HepG2 (cell line): ENCODE data around the gene CCDC183. TPM values are rescaled to one million over a fixed set of nuclear protein-coding genes. Genes with fewer than 3 reads are reported as not detected.

Experiments
- CHCHD3 ChIP-seq: sonication (generic); formaldehyde crosslinking; IDR thresholded peaks from 2 replicates; pipeline ENCODE4 v1.8.0; 2022; ENCODE audit warnings: mild to moderate bottlenecking, missing genetic modification reagents, moderate library complexity
- GTF3A ChIP-seq: sonication (generic); formaldehyde crosslinking; conservative IDR thresholded peaks from 2 replicates; pipeline ENCODE4 v1.4.0; 2020; ENCODE audit warnings: mild to moderate bottlenecking, missing genetic modification reagents
- HNRNPLL ChIP-seq: fragments of 200-400 bp; formaldehyde crosslinking; IDR thresholded peaks from 2 replicates; pipeline ENCODE4 v1.6.1; 2017; ENCODE audit warnings: mild to moderate bottlenecking, low read depth, low read length; ENCODE audit not compliant: poor library complexity, severe bottlenecking
- HOXA3 ChIP-seq: sonication (generic); formaldehyde crosslinking; IDR thresholded peaks from 2 replicates; pipeline ENCODE4 v1.5.0; 2020; ENCODE audit warnings: missing genetic modification reagents
- KDM5A ChIP-seq: fragments of 200-600 bp; sonication (generic); IDR thresholded peaks from 2 replicates; pipeline ENCODE4 v1.7.0; 2018; ENCODE audit warnings: antibody characterized with exemption, mild to moderate bottlenecking, low read length, borderline replicate concordance
- MZF1 ChIP-seq: sonication (generic); formaldehyde crosslinking; IDR thresholded peaks from 2 replicates; pipeline ENCODE4 v1.8.1; 2023; ENCODE audit warnings: mild to moderate bottlenecking, missing genetic modification reagents, borderline replicate concordance
- NFE2L1 ChIP-seq: sonication (generic); formaldehyde crosslinking; IDR thresholded peaks from 2 replicates; pipeline ENCODE4 v1.4.0; 2020; ENCODE audit warnings: missing genetic modification reagents, mild to moderate bottlenecking, borderline replicate concordance
- POLR2G ChIP-seq: fragments of 200-400 bp; formaldehyde crosslinking; IDR thresholded peaks from 2 replicates; pipeline ENCODE4 v1.6.1; 2018; ENCODE audit warnings: mild to moderate bottlenecking, low read depth, low read length, moderate library complexity
- RXRA ChIP-seq: sonication (generic); formaldehyde crosslinking; IDR thresholded peaks from 2 replicates; pipeline ENCODE4 v1.5.1; 2020; ENCODE audit warnings: missing genetic modification reagents
- SETDB1 ChIP-seq: sonication (generic); formaldehyde crosslinking; IDR thresholded peaks from 2 replicates; pipeline ENCODE4 v1.5.1; 2020; ENCODE audit warnings: missing genetic modification reagents, mild to moderate bottlenecking, borderline replicate concordance
- TOE1 ChIP-seq: sonication (generic); formaldehyde crosslinking; IDR thresholded peaks from 2 replicates; pipeline ENCODE4 v1.4.0; 2020; ENCODE audit warnings: mild to moderate bottlenecking, missing genetic modification reagents
- ZNF552 ChIP-seq: sonication (generic); formaldehyde crosslinking; IDR thresholded peaks from 2 replicates; pipeline ENCODE4 v1.9.0; 2022; ENCODE audit warnings: missing genetic modification reagents, mild to moderate bottlenecking, borderline replicate concordance
- ZNF563 ChIP-seq: sonication (generic); formaldehyde crosslinking; IDR thresholded peaks from 2 replicates; pipeline ENCODE4 v1.8.0; 2022; ENCODE audit warnings: mild to moderate bottlenecking, moderate library complexity, missing genetic modification reagents
- ZNF569 ChIP-seq: sonication (generic); formaldehyde crosslinking; IDR thresholded peaks from 2 replicates; pipeline ENCODE4 v1.5.0; 2020; ENCODE audit warnings: mild to moderate bottlenecking, missing genetic modification reagents, moderate library complexity, borderline replicate concordance
- ZNF570 ChIP-seq: sonication (generic); formaldehyde crosslinking; IDR thresholded peaks from 2 replicates; pipeline ENCODE4 v1.4.0; 2020; ENCODE audit warnings: mild to moderate bottlenecking, missing genetic modification reagents, borderline replicate concordance
- ZNF790 ChIP-seq: sonication (generic); formaldehyde crosslinking; IDR thresholded peaks from 2 replicates; pipeline ENCODE4 v1.8.0; 2022; ENCODE audit warnings: missing genetic modification reagents, mild to moderate bottlenecking, borderline replicate concordance
- ZSCAN9 ChIP-seq: IDR thresholded peaks from 2 replicates; pipeline ENCODE4 v1.6.1; 2016; ENCODE audit warnings: borderline replicate concordance
- polyA plus RNA-seq, 8 experiments: library from polyadenylated mRNA; depleted of rRNA in 3 of 8; stranded (reverse) in 7 of 8; unstranded in 1 of 8; fragments of >200 nt; fragmentation: Illumina TruSeq in 4 of 8; extraction: Trizol in 4 of 8; gene quantifications; 2 replicates each; pipeline versions ENCODE4 v1.2.1 to v1.2.3, GENCODE V29; 2011 to 2016; ENCODE audit warnings: low read depth in 4 of 8, missing spikeins in 1 of 8, mixed read lengths in 1 of 8; ENCODE audit not compliant: insufficient read depth in 1 of 8
- total RNA-seq, 5 experiments: library from RNA; depleted of rRNA; stranded (reverse); fragments of >200 nt; fragmentation: Illumina TruSeq; extraction: Trizol; gene quantifications; 2 replicates each; pipeline ENCODE4 v1.2.3, GENCODE V29; 2016; ENCODE audit warnings: low read depth in 1 of 5
- TF ChIP-seq, protein P1 (sequence below): sonication (generic); formaldehyde crosslinking; IDR thresholded peaks from 2 replicates; pipeline ENCODE4 v1.5.1; 2020; ENCODE audit warnings: mild to moderate bottlenecking, missing genetic modification reagents, borderline replicate concordance
- TF ChIP-seq, protein P2 (sequence below): conservative IDR thresholded peaks from 2 replicates; pipeline ENCODE4 v1.6.1; 2018; ENCODE audit warnings: missing genetic modification reagents
- TF ChIP-seq, protein P3 (sequence below): IDR thresholded peaks from 2 replicates; pipeline ENCODE4 v1.6.1; 2016; ENCODE audit warnings: low read depth, control low read depth
- TF ChIP-seq, protein P4 (sequence below), 2 experiments: sonication (generic) in 1 of 2; formaldehyde crosslinking in 1 of 2; IDR thresholded peaks; 2 replicates each; pipeline versions ENCODE4 v1.5.1 to v1.6.1; 2011 to 2020; ENCODE audit warnings: borderline replicate concordance in 1 of 2, low read depth in 1 of 2, low read length in 1 of 2, mild to moderate bottlenecking in 1 of 2, missing genetic modification reagents in 1 of 2, moderate library complexity in 1 of 2

The CCDC183 gene
- total and polyA plus RNA-seq, 2 of the 13 experiments (the other 11 are each of a cell fraction or from before 2014, with no cell fraction given), result 5.0 to 66.4 TPM

- TF ChIP-seq, protein P1, sequence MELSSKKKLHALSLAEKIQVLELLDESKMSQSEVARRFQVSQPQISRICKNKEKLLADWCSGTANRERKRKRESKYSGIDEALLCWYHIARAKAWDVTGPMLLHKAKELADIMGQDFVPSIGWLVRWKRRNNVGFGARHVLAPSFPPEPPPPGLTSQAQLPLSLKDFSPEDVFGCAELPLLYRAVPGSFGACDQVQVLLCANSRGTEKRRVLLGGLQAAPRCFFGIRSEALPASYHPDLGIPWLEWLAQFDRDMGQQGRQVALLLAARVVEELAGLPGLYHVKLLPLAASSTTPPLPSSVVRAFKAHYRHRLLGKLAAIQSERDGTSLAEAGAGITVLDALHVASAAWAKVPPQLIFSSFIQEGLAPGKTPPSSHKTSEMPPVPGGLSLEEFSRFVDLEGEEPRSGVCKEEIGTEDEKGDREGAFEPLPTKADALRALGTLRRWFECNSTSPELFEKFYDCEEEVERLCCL (CRISPR knock-in tag), result peak; percentile 80; the same call in 1 of the 2 replicates
- TF ChIP-seq ZNF569 (CRISPR knock-in tag), result peak; percentile 88; the same call in 1 of the 2 replicates
- peak; percentile 18; the same call in 1 of the 2 replicates for TF ChIP-seq KDM5A
- TF ChIP-seq ZNF563 (CRISPR knock-in tag), result peak; percentile 57; the same call in 1 of the 2 replicates
- TF ChIP-seq TOE1, result no peak
- TF ChIP-seq, protein P2, sequence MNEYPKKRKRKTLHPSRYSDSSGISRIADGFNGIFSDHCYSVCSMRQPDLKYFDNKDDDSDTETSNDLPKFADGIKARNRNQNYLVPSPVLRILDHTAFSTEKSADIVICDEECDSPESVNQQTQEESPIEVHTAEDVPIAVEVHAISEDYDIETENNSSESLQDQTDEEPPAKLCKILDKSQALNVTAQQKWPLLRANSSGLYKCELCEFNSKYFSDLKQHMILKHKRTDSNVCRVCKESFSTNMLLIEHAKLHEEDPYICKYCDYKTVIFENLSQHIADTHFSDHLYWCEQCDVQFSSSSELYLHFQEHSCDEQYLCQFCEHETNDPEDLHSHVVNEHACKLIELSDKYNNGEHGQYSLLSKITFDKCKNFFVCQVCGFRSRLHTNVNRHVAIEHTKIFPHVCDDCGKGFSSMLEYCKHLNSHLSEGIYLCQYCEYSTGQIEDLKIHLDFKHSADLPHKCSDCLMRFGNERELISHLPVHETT (CRISPR knock-in tag), result peak; percentile 52; the same call in 1 of the 2 replicates
- TF ChIP-seq RXRA, result peak; percentile 17
- peak; percentile 90 for TF ChIP-seq ZNF552 (CRISPR knock-in tag)
- no peak for TF ChIP-seq GTF3A (CRISPR knock-in tag)
- TF ChIP-seq, protein P3, sequence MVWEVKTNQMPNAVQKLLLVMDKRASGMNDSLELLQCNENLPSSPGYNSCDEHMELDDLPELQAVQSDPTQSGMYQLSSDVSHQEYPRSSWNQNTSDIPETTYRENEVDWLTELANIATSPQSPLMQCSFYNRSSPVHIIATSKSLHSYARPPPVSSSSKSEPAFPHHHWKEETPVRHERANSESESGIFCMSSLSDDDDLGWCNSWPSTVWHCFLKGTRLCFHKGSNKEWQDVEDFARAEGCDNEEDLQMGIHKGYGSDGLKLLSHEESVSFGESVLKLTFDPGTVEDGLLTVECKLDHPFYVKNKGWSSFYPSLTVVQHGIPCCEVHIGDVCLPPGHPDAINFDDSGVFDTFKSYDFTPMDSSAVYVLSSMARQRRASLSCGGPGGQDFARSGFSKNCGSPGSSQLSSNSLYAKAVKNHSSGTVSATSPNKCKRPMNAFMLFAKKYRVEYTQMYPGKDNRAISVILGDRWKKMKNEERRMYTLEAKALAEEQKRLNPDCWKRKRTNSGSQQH, result no peak
- TF ChIP-seq, protein P4, sequence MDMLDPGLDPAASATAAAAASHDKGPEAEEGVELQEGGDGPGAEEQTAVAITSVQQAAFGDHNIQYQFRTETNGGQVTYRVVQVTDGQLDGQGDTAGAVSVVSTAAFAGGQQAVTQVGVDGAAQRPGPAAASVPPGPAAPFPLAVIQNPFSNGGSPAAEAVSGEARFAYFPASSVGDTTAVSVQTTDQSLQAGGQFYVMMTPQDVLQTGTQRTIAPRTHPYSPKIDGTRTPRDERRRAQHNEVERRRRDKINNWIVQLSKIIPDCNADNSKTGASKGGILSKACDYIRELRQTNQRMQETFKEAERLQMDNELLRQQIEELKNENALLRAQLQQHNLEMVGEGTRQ (IDR thresholded peaks at IDR 0.05; ENCODE audit: low read depth, low read length), result no peak
- TF ChIP-seq, protein P4 (CRISPR knock-in tag; IDR thresholded peaks at IDR 0.05; ENCODE audit: borderline replicate concordance), result 0 out of 2 replicates have a peak, but pooled peaks have one; percentile 19
- TF ChIP-seq ZNF570 (CRISPR knock-in tag), result 0 out of 2 replicates have a peak, but pooled peaks have one; percentile 27
- peak; percentile 92 for TF ChIP-seq POLR2G
- peak; percentile 80 for TF ChIP-seq HNRNPLL
- TF ChIP-seq CHCHD3 (CRISPR knock-in tag), result 0 out of 2 replicates have a peak, but pooled peaks have one; percentile 51
- TF ChIP-seq ZSCAN9 (CRISPR knock-in tag), result no peak
- TF ChIP-seq SETDB1, result no peak
- peak; percentile 59; the same call in 1 of the 2 replicates for TF ChIP-seq HOXA3
- TF ChIP-seq NFE2L1 (CRISPR knock-in tag), result no peak
- TF ChIP-seq ZNF790 (CRISPR knock-in tag), result peak; percentile 91
- TF ChIP-seq MZF1 (CRISPR knock-in tag), result peak; percentile 66; the same call in 1 of the 2 replicates
These were observed 51.8 kb downstream of the CCDC183 start (continued) for GRCh38 chr9:136847826-136848392.
